Measurements from ENCODE around the gene GSK3A. TPM values are rescaled to one million over a fixed set of nuclear protein-coding genes. Genes with fewer than 3 reads are reported as not detected.
"Not testable (repeated sequence)": the region's sequence is repeated elsewhere in the genome, so short reads cannot be mapped to it uniquely, and the experiment has no call there.

GSK3A gene
- total RNA-seq, 2 experiments from 2014 or later: 41.0 to 42.2 TPM

- ATAC-seq (ENCODE audit: low read depth) (no peak), DNase-seq (peak; percentile 48)
- no peak overlapping the region for H3K27ac Mint-ChIP-seq
- POLR2A ChIA-PET: interaction anchor here (0.7 to 2.4 kb wide), 13 partner anchors 9 to 137 kb away, joined by 3 to 32 read pairs (median 5); partner anchors contain the start of genes GSK3A, PAFAH1B3, POU2F2 and PRR19
- peaks cover 8% of the 10 kb centered on the region for H3K36me3 Mint-ChIP-seq
- H3K4me1 Mint-ChIP-seq: peaks cover 30% of the 10 kb centered on the region
- no peaks in the 10 kb centered on the region for H3K27me3 Mint-ChIP-seq
- H3K4me3 Mint-ChIP-seq: peak overlapping the region; percentile 99
- no peaks in the 10 kb centered on the region for H3K9me3 Mint-ChIP-seq
Measured at GRCh38 chr19:42269478-42270345, 27.3 kb upstream of the GSK3A start.

- Mint-ChIP-seq H3K27ac (no peak within 1 kb of the TSS), H3K4me1 (peaks cover 28% of the 10 kb centered on the region), H3K27me3 (no peaks in the 10 kb centered on the region), H3K36me3 (peaks cover 3% of the 10 kb centered on the region), H3K4me3 (peak within 1 kb of the TSS; percentile 99), H3K9me3 (no peaks in the 10 kb centered on the region)
- DNase-seq (peak; percentile 98), ATAC-seq (ENCODE audit: low read depth) (peak; percentile 89)
- POLR2A ChIA-PET: interaction anchor here (0.7 to 2.4 kb wide), 7 partner anchors 10 to 136 kb away, joined by 3 to 32 read pairs (median 7); partner anchors contain the start of genes GSK3A and POU2F2
Measured at GRCh38 chr19:42268704-42269477, 26.5 kb upstream of the GSK3A start, which contains the start of gene CIC. TSS of gene CIC (plus strand) at chr19:42269252. CDS start at chr19:42271784, 2,532 bp downstream.

GRCh38 chr19:42268142-42268703 lies 25.8 kb upstream of the GSK3A start:
- H3K4me3 Mint-ChIP-seq: no peak overlapping the region
- peak; percentile 95 for DNase-seq
- no peak overlapping the region for H3K27ac Mint-ChIP-seq
- POLR2A ChIA-PET: interaction anchor here (0.7 to 1.4 kb wide), 7 partner anchors 12 to 28 kb away, joined by 3 to 5 read pairs (median 3); partner anchors contain the start of genes ERF and GSK3A
- no peaks in the 10 kb centered on the region for H3K27me3 Mint-ChIP-seq
- peak; percentile 56 for ATAC-seq (ENCODE audit: low read depth)
- H3K36me3 Mint-ChIP-seq: peaks cover 3% of the 10 kb centered on the region
- no peaks in the 10 kb centered on the region for H3K9me3 Mint-ChIP-seq
- peaks cover 28% of the 10 kb centered on the region for H3K4me1 Mint-ChIP-seq

- POLR2A ChIA-PET: interaction anchor here (0.7 to 1.4 kb wide), 7 partner anchors 12 to 28 kb away, joined by 3 to 5 read pairs (median 3); partner anchors contain the start of genes ERF and GSK3A
- H3K36me3 Mint-ChIP-seq: peaks cover 3% of the 10 kb centered on the region
- DNase-seq (no peak), ATAC-seq (ENCODE audit: low read depth) (no peak)
- H3K9me3 Mint-ChIP-seq: no peaks in the 10 kb centered on the region
- H3K27me3 Mint-ChIP-seq: no peaks in the 10 kb centered on the region
- peaks cover 28% of the 10 kb centered on the region for H3K4me1 Mint-ChIP-seq
- H3K4me3 Mint-ChIP-seq: no peak overlapping the region
- H3K27ac Mint-ChIP-seq: no peak overlapping the region
Measured at GRCh38 chr19:42267644-42268141, 25.3 kb upstream of the GSK3A start.

- H3K27ac Mint-ChIP-seq: not testable (repeated sequence)
Measured at GRCh38 chr19:42266928-42267603, 24.7 kb upstream of the GSK3A start.

GRCh38 chr19:42266105-42266504 lies 23.7 kb upstream of the GSK3A start:
- H3K27ac Mint-ChIP-seq; DNase-seq; POLR2A ChIA-PET; H3K36me3 Mint-ChIP-seq; ATAC-seq (ENCODE audit: low read depth); H3K4me3 Mint-ChIP-seq; H3K27me3 Mint-ChIP-seq; H3K9me3 Mint-ChIP-seq: not testable (repeated sequence)
- H3K4me1 Mint-ChIP-seq: peaks cover 27% of the 10 kb centered on the region

More at GRCh38 chr19:42266928-42267603, 24.7 kb upstream of the GSK3A start:
- POLR2A ChIA-PET: interaction anchor here (0.7 to 1.4 kb wide), 7 partner anchors 12 to 29 kb away, joined by 3 to 5 read pairs (median 3); partner anchors contain the start of genes ERF and GSK3A
- not testable (repeated sequence) for DNase-seq; H3K36me3 Mint-ChIP-seq; H3K4me3 Mint-ChIP-seq; H3K27me3 Mint-ChIP-seq; H3K9me3 Mint-ChIP-seq; ATAC-seq (ENCODE audit: low read depth)
- H3K4me1 Mint-ChIP-seq: peaks cover 31% of the 10 kb centered on the region

GRCh38 chr19:42261763-42262162 lies 19.4 kb upstream of the GSK3A start:
- Mint-ChIP-seq H3K9me3 (no peaks in the 10 kb centered on the region), H3K27me3 (peaks cover 7% of the 10 kb centered on the region), H3K36me3 (no peaks in the 10 kb centered on the region), H3K27ac (no peak overlapping the region), H3K4me1 (peaks cover 5% of the 10 kb centered on the region), H3K4me3 (no peak overlapping the region)
- POLR2A ChIA-PET: interaction anchor here (0.7 kb wide), 2 partner anchors 18 to 20 kb away, joined by 3 read pairs; no protein-coding TSS in a partner anchor
- DNase-seq: no peak
- no peak for ATAC-seq (ENCODE audit: low read depth)

GRCh38 chr19:42257842-42258241 lies 15.4 kb upstream of the GSK3A start:
- H3K4me3 Mint-ChIP-seq; H3K9me3 Mint-ChIP-seq; H3K36me3 Mint-ChIP-seq; DNase-seq; ATAC-seq (ENCODE audit: low read depth); H3K27ac Mint-ChIP-seq: not testable (repeated sequence)
- H3K27me3 Mint-ChIP-seq: peaks cover 13% of the 10 kb centered on the region
- peaks cover 13% of the 10 kb centered on the region for H3K4me1 Mint-ChIP-seq
- POLR2A ChIA-PET: interaction anchor here (0.6 to 1.2 kb wide), 4 partner anchors 16 to 210 kb away, joined by 3 to 5 read pairs (median 3); no protein-coding TSS in a partner anchor

GRCh38 chr19:42255766-42256745 lies 13.7 kb upstream of the GSK3A start:
- peaks cover 21% of the 10 kb centered on the region for H3K4me1 Mint-ChIP-seq
- DNase-seq: no peak
- ATAC-seq (ENCODE audit: low read depth): no peak
- peak overlapping the region; percentile 79 for H3K4me3 Mint-ChIP-seq
- H3K27ac Mint-ChIP-seq: peak overlapping the region; percentile 49
- H3K9me3 Mint-ChIP-seq: no peaks in the 10 kb centered on the region
- peaks cover 8% of the 10 kb centered on the region for H3K27me3 Mint-ChIP-seq
- POLR2A ChIA-PET: interaction anchor here (0.6 to 1.3 kb wide), 8 partner anchors 11 to 397 kb away, joined by 3 to 5 read pairs (median 4); partner anchors contain the start of gene PAFAH1B3
- no peaks in the 10 kb centered on the region for H3K36me3 Mint-ChIP-seq

- POLR2A ChIA-PET: interaction anchor here (0.7 to 1.3 kb wide), 7 partner anchors 10 to 56 kb away, joined by 3 to 5 read pairs (median 4); partner anchors contain the start of gene PAFAH1B3
- H3K4me1 Mint-ChIP-seq: peaks cover 28% of the 10 kb centered on the region
- peak within 1 kb of the TSS; percentile 82 for H3K27ac Mint-ChIP-seq
- no peaks in the 10 kb centered on the region for H3K36me3 Mint-ChIP-seq
- DNase-seq (peak; percentile 96), ATAC-seq (ENCODE audit: low read depth) (peak; percentile 63)
- H3K4me3 Mint-ChIP-seq: peak within 1 kb of the TSS; percentile 79
- H3K27me3 Mint-ChIP-seq: peaks cover 8% of the 10 kb centered on the region
- no peaks in the 10 kb centered on the region for H3K9me3 Mint-ChIP-seq
Measured at GRCh38 chr19:42254850-42255765, 12.7 kb upstream of the GSK3A start, which contains the start of gene ERF. TSS of gene ERF (minus strand) at chr19:42255128. CDS start at chr19:42254999, 129 bp downstream.

Data from activated naive CD8-positive, alpha-beta T cell treated with anti-CD3 and anti-CD28 coated beads, Interleukin-2, amount 10 ng/mL, durations not matched to agents 7 days and 5 days (primary cell).